ENCODE results near the gene CFAP68. TPM values are rescaled to one million over a fixed set of nuclear protein-coding genes. Genes with fewer than 3 reads are reported as not detected.

Gene CFAP68
- total RNA-seq, 1 experiment from 2014 or later, result 27.4 TPM

DNA sequence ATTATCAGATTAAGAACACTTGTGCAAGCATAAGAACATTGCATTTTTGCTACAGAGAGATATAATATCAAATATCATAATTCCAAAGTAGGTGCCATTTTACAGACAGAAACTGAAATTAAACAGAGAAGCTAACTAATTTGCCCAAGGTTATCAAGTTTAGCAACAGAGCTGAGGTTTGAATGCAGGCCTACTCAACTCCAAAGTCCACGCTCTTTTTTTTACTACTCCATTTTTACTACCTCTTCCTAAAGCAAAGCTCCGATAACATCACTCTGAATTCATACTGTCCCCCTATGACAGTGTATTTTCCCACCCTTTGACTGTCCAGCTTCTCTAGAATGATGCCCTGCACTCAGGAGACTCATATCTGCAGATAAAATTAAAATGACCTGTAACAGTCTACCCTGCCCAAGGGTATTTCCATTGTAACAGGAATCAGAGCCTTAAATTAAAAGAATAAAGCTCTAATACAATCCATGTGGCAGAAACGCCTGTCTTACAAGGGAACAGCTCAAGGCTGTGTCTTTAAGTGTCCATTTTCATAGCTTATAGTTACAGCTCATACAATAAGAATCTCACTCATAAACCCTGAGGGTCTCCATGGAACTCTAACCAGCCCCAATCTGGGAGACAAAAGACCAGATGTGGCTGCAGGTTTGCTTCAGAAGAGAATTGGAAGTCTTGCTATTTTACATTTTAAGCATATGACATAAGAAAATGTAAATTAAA is 44.7 kb upstream of the CFAP68 start:
- Histone ChIP-seq H4K20me1 (ENCODE audit: low read length) (no peaks in the 10 kb centered on the region), H3K4me1 (ENCODE audit: insufficient read depth, low read length) (peaks cover 12% of the 10 kb centered on the region), H3K9me3 (ENCODE audit: low read length) (no peaks in the 10 kb centered on the region), H3K79me2 (ENCODE audit: low read length) (no peaks in the 10 kb centered on the region), H2AFZ (ENCODE audit: low read length) (no peak overlapping the region), H3F3A (ENCODE audit: low read length, unreplicated experiment) (no peaks in the 10 kb centered on the region), H3K27me3 (ENCODE audit: low read length) (no peaks in the 10 kb centered on the region), H3K4me3 (ENCODE audit: low read length) (no peak overlapping the region), H3K9ac (ENCODE audit: low read length) (no peak overlapping the region), H3K36me3 (ENCODE audit: low read depth, low read length) (peaks cover 33% of the 10 kb centered on the region; the same call in 1 of the 2 replicates), H3K4me2 (ENCODE audit: low read length) (no peak overlapping the region), H3K27ac (ENCODE audit: low read length) (no peak overlapping the region), H3K9me2 (replicated peaks; ENCODE audit: low read length) (no peaks in the 10 kb centered on the region)
- POLR2A ChIA-PET (ENCODE audit: unreplicated experiment), result no interaction called here
- no peak for ATAC-seq
- intact Hi-C loops (cut with micrococcal nuclease), result no loop called here
- no peak for TF ChIP-seq EZH2phosphoT487 (IDR thresholded peaks at IDR 0.05; ENCODE audit: borderline replicate concordance, low read length)
- TF ChIP-seq, protein P1, sequence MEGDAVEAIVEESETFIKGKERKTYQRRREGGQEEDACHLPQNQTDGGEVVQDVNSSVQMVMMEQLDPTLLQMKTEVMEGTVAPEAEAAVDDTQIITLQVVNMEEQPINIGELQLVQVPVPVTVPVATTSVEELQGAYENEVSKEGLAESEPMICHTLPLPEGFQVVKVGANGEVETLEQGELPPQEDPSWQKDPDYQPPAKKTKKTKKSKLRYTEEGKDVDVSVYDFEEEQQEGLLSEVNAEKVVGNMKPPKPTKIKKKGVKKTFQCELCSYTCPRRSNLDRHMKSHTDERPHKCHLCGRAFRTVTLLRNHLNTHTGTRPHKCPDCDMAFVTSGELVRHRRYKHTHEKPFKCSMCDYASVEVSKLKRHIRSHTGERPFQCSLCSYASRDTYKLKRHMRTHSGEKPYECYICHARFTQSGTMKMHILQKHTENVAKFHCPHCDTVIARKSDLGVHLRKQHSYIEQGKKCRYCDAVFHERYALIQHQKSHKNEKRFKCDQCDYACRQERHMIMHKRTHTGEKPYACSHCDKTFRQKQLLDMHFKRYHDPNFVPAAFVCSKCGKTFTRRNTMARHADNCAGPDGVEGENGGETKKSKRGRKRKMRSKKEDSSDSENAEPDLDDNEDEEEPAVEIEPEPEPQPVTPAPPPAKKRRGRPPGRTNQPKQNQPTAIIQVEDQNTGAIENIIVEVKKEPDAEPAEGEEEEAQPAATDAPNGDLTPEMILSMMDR (conservative IDR thresholded peaks at IDR 0.05; ENCODE audit: low read depth, low read length), result no peak
- TF ChIP-seq EZH2 (IDR thresholded peaks at IDR 0.05; ENCODE audit: low read length, unreplicated experiment), result no peak
- DNase-seq, result no peak
- BruUV-seq (replicated peaks), result no TSS peak
- CTCF ChIA-PET, result interaction anchor here (0.6 kb wide), 1 partner anchor 1923 kb away, joined by 4 read pairs; no protein-coding TSS in a partner anchor

DNA sequence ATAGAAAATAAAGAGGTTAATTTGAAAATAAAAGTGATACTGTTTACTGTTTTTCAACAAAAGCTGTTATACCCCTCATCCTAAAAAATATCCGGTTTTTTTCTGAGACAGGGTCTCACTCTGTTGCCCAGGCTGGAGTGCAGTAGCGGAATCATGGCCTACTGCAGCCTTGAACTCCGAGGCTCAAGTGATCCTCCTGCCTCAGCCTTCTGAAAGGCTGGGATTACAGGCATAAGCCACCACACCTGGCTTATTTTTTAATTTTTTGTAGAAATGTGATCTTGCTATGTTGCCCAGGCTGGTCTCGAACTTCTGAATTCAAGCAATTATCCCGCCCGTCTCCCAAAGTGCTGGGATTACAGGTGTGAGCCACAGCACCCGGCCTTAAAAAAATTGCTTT is 43.7 kb upstream of the CFAP68 start:
- H2AFZ ChIP-seq (ENCODE audit: low read length), result no peak overlapping the region
- no peaks in the 10 kb centered on the region for H3F3A ChIP-seq (ENCODE audit: low read length, unreplicated experiment)
- H3K27me3 ChIP-seq (ENCODE audit: low read length), result no peaks in the 10 kb centered on the region
- DNase-seq (no peak), ATAC-seq (no peak)
- intact Hi-C loops (cut with micrococcal nuclease), result no loop called here
- TF ChIP-seq EZH2phosphoT487 (IDR thresholded peaks at IDR 0.05; ENCODE audit: borderline replicate concordance, low read length) (no peak), EZH2 (IDR thresholded peaks at IDR 0.05; ENCODE audit: low read length, unreplicated experiment) (no peak)
- TF ChIP-seq, protein P1 (conservative IDR thresholded peaks at IDR 0.05; ENCODE audit: low read depth, low read length), result no peak
- H3K4me2 ChIP-seq (ENCODE audit: low read length), result no peak overlapping the region
- peaks cover 39% of the 10 kb centered on the region; the same call in 1 of the 2 replicates for H3K36me3 ChIP-seq (ENCODE audit: low read depth, low read length)
- H4K20me1 ChIP-seq (ENCODE audit: low read length), result no peaks in the 10 kb centered on the region
- no TSS peak for BruUV-seq (replicated peaks)
- no peaks in the 10 kb centered on the region for H3K79me2 ChIP-seq (ENCODE audit: low read length)
- no peaks in the 10 kb centered on the region for H3K9me3 ChIP-seq (ENCODE audit: low read length)
- H3K4me1 ChIP-seq (ENCODE audit: insufficient read depth, low read length), result peaks cover 12% of the 10 kb centered on the region
- CTCF ChIA-PET, result no interaction called here
- POLR2A ChIA-PET (ENCODE audit: unreplicated experiment), result no interaction called here
- H3K4me3 ChIP-seq (ENCODE audit: low read length), result no peak overlapping the region
- H3K9me2 ChIP-seq (replicated peaks; ENCODE audit: low read length), result no peaks in the 10 kb centered on the region
- no peak overlapping the region for H3K27ac ChIP-seq (ENCODE audit: low read length)
- H3K9ac ChIP-seq (ENCODE audit: low read length), result no peak overlapping the region

GRCh38 chr11:111836162-111836561 is 43.2 kb upstream of the CFAP68 start:
- Histone ChIP-seq H3K4me1 (ENCODE audit: insufficient read depth, low read length) (peaks cover 12% of the 10 kb centered on the region), H3K4me2 (ENCODE audit: low read length) (no peak overlapping the region; the same call in 1 of the 2 replicates), H3K36me3 (ENCODE audit: low read depth, low read length) (peaks cover 39% of the 10 kb centered on the region; the same call in 1 of the 2 replicates), H3K9me2 (replicated peaks; ENCODE audit: low read length) (no peaks in the 10 kb centered on the region), H3K27ac (ENCODE audit: low read length) (no peak overlapping the region), H4K20me1 (ENCODE audit: low read length) (no peaks in the 10 kb centered on the region), H2AFZ (ENCODE audit: low read length) (no peak overlapping the region), H3K79me2 (ENCODE audit: low read length) (no peaks in the 10 kb centered on the region), H3K4me3 (ENCODE audit: low read length) (no peak overlapping the region), H3K9ac (ENCODE audit: low read length) (no peak overlapping the region), H3K9me3 (ENCODE audit: low read length) (no peaks in the 10 kb centered on the region), H3F3A (ENCODE audit: low read length, unreplicated experiment) (no peaks in the 10 kb centered on the region), H3K27me3 (ENCODE audit: low read length) (no peaks in the 10 kb centered on the region)
- ChIA-PET CTCF (no interaction called here), POLR2A (ENCODE audit: unreplicated experiment) (interaction anchor here (0.5 kb wide), 1 partner anchor 106 kb away, joined by 3 read pairs; no protein-coding TSS in a partner anchor)
- no peak for DNase-seq
- BruUV-seq (replicated peaks), result no TSS peak
- intact Hi-C loops (cut with micrococcal nuclease), result no loop called here
- no peak for ATAC-seq
- TF ChIP-seq EZH2 (IDR thresholded peaks at IDR 0.05; ENCODE audit: low read length, unreplicated experiment), result no peak

Data from PC-3 (cell line).